ENCODE measurements around the gene PEX26. TPM values are rescaled to one million over a fixed set of nuclear protein-coding genes. Genes with fewer than 3 reads are reported as not detected.

Gene PEX26
- total RNA-seq, 4 donors from 2014 or later, result 46.4 to 211 (median 93.4) TPM

DNA sequence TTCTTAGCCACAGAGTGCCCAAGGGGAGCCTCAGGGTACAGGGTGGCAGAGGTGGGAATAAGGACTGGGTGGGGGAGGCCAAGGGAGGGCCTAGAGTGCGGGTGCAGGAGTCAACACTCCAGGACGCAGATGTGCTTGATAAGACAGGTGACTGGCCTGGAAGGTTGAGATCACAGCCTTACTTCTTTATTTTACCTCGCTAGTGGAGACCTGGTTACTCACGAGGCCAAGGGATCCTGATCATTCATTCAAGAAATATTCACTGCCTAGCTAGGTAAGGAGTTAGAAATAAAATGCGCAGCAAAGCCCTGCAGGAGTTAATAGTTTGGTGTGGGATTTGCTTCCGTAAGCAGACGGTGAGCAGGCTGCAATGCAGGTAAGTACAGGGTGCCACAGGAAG is 13.2 kb upstream of the PEX26 start:
- Histone ChIP-seq H3K4me1 (peaks cover 7 to 62% (median 27%) of the 10 kb centered on the region in 4 donors), H3K36me3 (no peaks in the 10 kb centered on the region), H3K27ac (no peak overlapping the region), H3K4me3 (no peak overlapping the region), H3K9me3 (no peaks in the 10 kb centered on the region), H3K27me3 (no peaks in the 10 kb centered on the region)
- 93 to 94% methylated on average over 4 to 7 of the region's 7 CpGs for whole genome bisulfite sequencing, 2 donors (ENCODE audit: low coverage in 1 of 2)
- no peak for DNase-seq
- TF ChIP-seq EP300 (IDR thresholded peaks at IDR 0.05; ENCODE audit: low read depth), result no peak
- TF ChIP-seq POLR2A (IDR thresholded peaks at IDR 0.05), result no peak
- TF ChIP-seq POLR2AphosphoS5 (IDR thresholded peaks at IDR 0.05), result no peak
- TF ChIP-seq CTCF (IDR thresholded peaks at IDR 0.05), result no peak
- intact Hi-C loops (cut with DNase I; ENCODE audit: low total_unique reads), result no loop called here
- in situ Hi-C loops (cut with MboI; ENCODE audit: low pct_ligation_motif_present in 1 of 4, low pct_unique_long_range_greater_than_20kb in 1 of 4, low sequenced_read_pairs in 3 of 4), result no loop called here

DNA sequence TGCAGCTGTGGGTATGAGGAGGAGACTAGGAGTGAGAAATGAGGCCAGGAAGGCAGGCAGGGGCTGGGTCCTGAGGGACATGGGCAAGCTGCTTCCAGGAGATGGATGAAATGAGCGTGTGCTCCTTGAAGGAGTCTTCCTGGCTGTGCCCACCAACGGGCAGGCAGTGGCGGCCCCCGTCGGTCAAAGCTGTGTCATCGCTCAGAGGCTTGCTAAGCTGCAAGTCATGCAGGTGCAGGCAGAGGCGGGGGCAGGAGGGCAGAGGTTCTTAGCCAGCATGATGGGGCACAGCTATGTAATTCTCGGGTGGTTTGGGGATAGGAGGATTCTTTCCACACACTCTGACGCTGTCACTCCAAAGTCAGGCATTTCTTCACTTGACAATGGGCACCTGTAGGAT is 12.5 kb upstream of the PEX26 start:
- no peaks in the 10 kb centered on the region for H3K9me3 ChIP-seq
- H3K27me3 ChIP-seq, result no peaks in the 10 kb centered on the region
- in situ Hi-C loops (cut with MboI; ENCODE audit: low pct_ligation_motif_present in 1 of 4, low pct_unique_long_range_greater_than_20kb in 1 of 4, low sequenced_read_pairs in 3 of 4) (no loop called here), intact Hi-C loops (cut with DNase I; ENCODE audit: low total_unique reads) (no loop called here)
- H3K4me1 ChIP-seq, result peaks cover 6 to 66% (median 27%) of the 10 kb centered on the region in 4 donors
- no peak for DNase-seq
- peak overlapping the region in 1 of 4 donors; percentile 7 for H3K27ac ChIP-seq
- TF ChIP-seq CTCF (IDR thresholded peaks at IDR 0.05) (no peak), POLR2A (IDR thresholded peaks at IDR 0.05) (no peak), POLR2AphosphoS5 (IDR thresholded peaks at IDR 0.05) (no peak), EP300 (IDR thresholded peaks at IDR 0.05; ENCODE audit: low read depth) (no peak)
- no peaks in the 10 kb centered on the region for H3K36me3 ChIP-seq
- H3K4me3 ChIP-seq, result no peak overlapping the region
- WGBS, 2 donors (ENCODE audit: low coverage in 1 of 2), result 71 to 81% methylated on average over 1 to 9 of the region's 9 CpGs

DNA sequence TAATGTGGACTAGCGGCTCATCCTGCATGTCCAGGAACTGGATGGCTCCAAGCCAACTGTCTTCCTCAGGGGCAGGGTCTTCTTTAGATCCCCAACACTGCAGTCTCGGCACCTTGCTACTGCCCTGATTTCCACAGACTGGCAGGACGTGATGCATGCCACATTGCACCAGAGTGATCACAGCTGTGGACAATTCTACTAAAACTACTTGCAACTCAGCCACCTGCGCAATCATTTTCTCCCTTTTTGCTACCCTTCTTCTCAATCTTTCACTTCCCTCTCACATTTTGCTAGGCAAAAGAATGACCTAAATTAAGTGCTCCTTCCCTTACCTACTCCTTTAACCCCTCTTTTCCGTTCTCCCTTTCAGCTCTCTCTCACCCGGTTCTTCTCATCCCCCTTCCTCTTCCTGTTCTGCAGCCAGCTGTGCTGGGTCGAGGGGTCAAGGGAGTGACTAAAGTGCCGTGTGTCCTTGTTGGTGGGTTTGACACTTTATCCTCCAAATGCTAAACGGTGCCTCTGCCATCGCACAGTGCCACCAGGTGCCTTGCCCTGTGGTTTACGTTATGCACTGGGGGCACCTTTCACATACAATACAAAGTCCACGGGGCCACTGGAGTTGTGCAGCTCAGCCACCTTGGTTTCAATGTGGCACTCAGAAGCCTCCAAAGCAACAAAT is 11.5 kb upstream of the PEX26 start:
- in situ Hi-C loops (cut with MboI; ENCODE audit: low pct_ligation_motif_present in 1 of 4, low pct_unique_long_range_greater_than_20kb in 1 of 4, low sequenced_read_pairs in 3 of 4) (no loop called here), intact Hi-C loops (cut with DNase I; ENCODE audit: low total_unique reads) (no loop called here)
- TF ChIP-seq EP300 (IDR thresholded peaks at IDR 0.05; ENCODE audit: low read depth) (no peak), POLR2A (IDR thresholded peaks at IDR 0.05) (no peak), POLR2AphosphoS5 (IDR thresholded peaks at IDR 0.05) (no peak), CTCF (IDR thresholded peaks at IDR 0.05) (no peak)
- WGBS, 2 donors (ENCODE audit: low coverage in 1 of 2), result 46 to 47% methylated on average over 5 to 12 of the region's 12 CpGs
- DNase-seq, result peak; percentile 50
- peaks cover 0 to 66% (median 23%) of the 10 kb centered on the region in 4 donors for H3K4me1 ChIP-seq
- peak overlapping the region; percentile 74 to 89 (median 78) for H3K27ac ChIP-seq
- no peaks in the 10 kb centered on the region for H3K9me3 ChIP-seq
- H3K27me3 ChIP-seq, result no peaks in the 10 kb centered on the region
- no peaks in the 10 kb centered on the region for H3K36me3 ChIP-seq
- H3K4me3 ChIP-seq, result no peak overlapping the region

DNA sequence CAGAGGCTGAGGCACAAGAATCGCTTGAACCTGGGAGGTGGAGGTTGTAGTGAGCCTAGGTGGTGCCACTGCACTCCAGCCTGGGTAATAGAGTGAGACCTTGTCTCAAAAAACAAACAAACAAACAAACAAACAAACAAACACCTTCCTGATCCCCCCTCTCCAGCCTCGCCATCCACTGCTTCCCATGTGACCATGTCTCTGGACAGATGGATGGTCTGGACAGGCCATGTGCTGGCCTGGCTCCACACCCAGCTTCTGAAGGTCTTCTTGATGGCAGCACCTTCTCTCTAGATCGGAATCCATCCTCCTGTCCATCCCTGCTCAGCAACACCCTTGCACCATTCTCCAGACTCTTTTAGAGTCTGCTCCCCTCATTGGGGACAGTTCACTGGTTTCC is 10.7 kb upstream of the PEX26 start:
- no peaks in the 10 kb centered on the region for H3K27me3 ChIP-seq
- 89% methylated on average over 3 of the region's 3 CpGs; no CpG with 5 or more reads in 1 of the 2 donors for WGBS, 2 donors (ENCODE audit: low coverage in 1 of 2)
- H3K9me3 ChIP-seq, result no peaks in the 10 kb centered on the region
- H3K36me3 ChIP-seq, result no peaks in the 10 kb centered on the region
- peak overlapping the region; percentile 74 to 89 (median 78) for H3K27ac ChIP-seq
- intact Hi-C loops (cut with DNase I; ENCODE audit: low total_unique reads) (no loop called here), in situ Hi-C loops (cut with MboI; ENCODE audit: low pct_ligation_motif_present in 1 of 4, low pct_unique_long_range_greater_than_20kb in 1 of 4, low sequenced_read_pairs in 3 of 4) (no loop called here)
- TF ChIP-seq POLR2A (IDR thresholded peaks at IDR 0.05) (no peak), POLR2AphosphoS5 (IDR thresholded peaks at IDR 0.05) (no peak), CTCF (IDR thresholded peaks at IDR 0.05) (no peak), EP300 (IDR thresholded peaks at IDR 0.05; ENCODE audit: low read depth) (no peak)
- peaks cover 0 to 59% (median 17%) of the 10 kb centered on the region in 4 donors for H3K4me1 ChIP-seq
- DNase-seq, result no peak
- no peak overlapping the region for H3K4me3 ChIP-seq

Measured in transverse colon (tissue), 4 donors.